ENCODE results near the gene RAB3IL1.

Gene RAB3IL1

GRCh38 chr11:61868571-61869428 is 48.6 kb downstream of the RAB3IL1 start:
- Histone ChIP-seq H3K4me1 (ENCODE audit: insufficient read depth, low read length) (no peaks in the 10 kb centered on the region; the same call in 1 of the 2 replicates), H3K4me3 (ENCODE audit: low read length) (no peak overlapping the region), H3K36me3 (ENCODE audit: insufficient read depth, low read depth, low read length) (peaks cover 28% of the 10 kb centered on the region), H3K9me3 (ENCODE audit: insufficient read depth, low read depth, low read length) (no peaks in the 10 kb centered on the region), H3K27ac (ENCODE audit: low read length) (no peak overlapping the region), H3K9ac (ENCODE audit: low read depth, low read length) (no peak overlapping the region), H3K27me3 (ENCODE audit: insufficient read depth, low read length) (peaks cover 15% of the 10 kb centered on the region)

GRCh38 chr11:61866958-61867343 is 50.4 kb downstream of the RAB3IL1 start:
- Histone ChIP-seq H3K4me3 (ENCODE audit: low read length) (no peak overlapping the region), H3K27me3 (ENCODE audit: insufficient read depth, low read length) (peaks cover 8% of the 10 kb centered on the region), H3K27ac (ENCODE audit: low read length) (no peak overlapping the region)

DNA sequence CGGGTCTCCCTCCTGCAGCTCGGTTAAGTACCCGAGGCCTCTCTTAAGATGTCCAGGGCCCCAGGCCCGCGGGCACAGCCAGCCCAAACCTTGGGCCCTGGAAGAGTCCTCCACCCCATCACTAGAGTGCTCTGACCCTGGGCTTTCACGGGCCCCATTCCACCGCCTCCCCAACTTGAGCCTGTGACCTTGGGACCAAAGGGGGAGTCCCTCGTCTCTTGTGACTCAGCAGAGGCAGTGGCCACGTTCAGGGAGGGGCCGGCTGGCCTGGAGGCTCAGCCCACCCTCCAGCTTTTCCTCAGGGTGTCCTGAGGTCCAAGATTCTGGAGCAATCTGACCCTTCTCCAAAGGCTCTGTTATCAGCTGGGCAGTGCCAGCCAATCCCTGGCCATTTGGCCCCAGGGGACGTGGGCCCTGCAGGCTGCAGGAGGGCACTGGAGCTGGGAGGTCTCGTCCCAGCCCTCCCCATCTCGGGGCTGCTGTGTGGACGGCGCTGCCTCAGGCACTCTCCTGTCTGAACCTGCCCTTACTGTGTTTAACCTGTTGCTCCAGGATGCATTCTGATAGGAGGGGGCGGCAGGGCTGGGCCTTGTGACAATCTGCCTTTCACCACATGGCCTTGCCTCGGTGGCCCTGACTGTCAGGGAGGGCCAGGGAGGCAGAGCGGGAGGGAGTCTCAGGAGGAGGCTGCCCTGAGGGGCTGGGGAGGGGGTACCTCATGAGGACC is 51.0 kb downstream of the RAB3IL1 start:
- no peaks in the 10 kb centered on the region for H3K9me3 ChIP-seq (ENCODE audit: insufficient read depth, low read depth, low read length)
- no peak overlapping the region for H3K27ac ChIP-seq (ENCODE audit: low read length)
- H3K4me1 ChIP-seq (ENCODE audit: insufficient read depth, low read length): no peaks in the 10 kb centered on the region; the same call in 1 of the 2 replicates
- peaks cover 2% of the 10 kb centered on the region for H3K27me3 ChIP-seq (ENCODE audit: insufficient read depth, low read length)
- no peak overlapping the region for H3K4me3 ChIP-seq (ENCODE audit: low read length)
- H3K36me3 ChIP-seq (ENCODE audit: insufficient read depth, low read depth, low read length): peaks cover 52% of the 10 kb centered on the region
- no peak overlapping the region for H3K9ac ChIP-seq (ENCODE audit: low read depth, low read length)

More at GRCh38 chr11:61866958-61867343, 50.4 kb downstream of the RAB3IL1 start:
- Histone ChIP-seq H3K4me1 (ENCODE audit: insufficient read depth, low read length) (no peaks in the 10 kb centered on the region; the same call in 1 of the 2 replicates), H3K9me3 (ENCODE audit: insufficient read depth, low read depth, low read length) (no peaks in the 10 kb centered on the region), H3K36me3 (ENCODE audit: insufficient read depth, low read depth, low read length) (peaks cover 47% of the 10 kb centered on the region), H3K9ac (ENCODE audit: low read depth, low read length) (no peak overlapping the region)

DNA sequence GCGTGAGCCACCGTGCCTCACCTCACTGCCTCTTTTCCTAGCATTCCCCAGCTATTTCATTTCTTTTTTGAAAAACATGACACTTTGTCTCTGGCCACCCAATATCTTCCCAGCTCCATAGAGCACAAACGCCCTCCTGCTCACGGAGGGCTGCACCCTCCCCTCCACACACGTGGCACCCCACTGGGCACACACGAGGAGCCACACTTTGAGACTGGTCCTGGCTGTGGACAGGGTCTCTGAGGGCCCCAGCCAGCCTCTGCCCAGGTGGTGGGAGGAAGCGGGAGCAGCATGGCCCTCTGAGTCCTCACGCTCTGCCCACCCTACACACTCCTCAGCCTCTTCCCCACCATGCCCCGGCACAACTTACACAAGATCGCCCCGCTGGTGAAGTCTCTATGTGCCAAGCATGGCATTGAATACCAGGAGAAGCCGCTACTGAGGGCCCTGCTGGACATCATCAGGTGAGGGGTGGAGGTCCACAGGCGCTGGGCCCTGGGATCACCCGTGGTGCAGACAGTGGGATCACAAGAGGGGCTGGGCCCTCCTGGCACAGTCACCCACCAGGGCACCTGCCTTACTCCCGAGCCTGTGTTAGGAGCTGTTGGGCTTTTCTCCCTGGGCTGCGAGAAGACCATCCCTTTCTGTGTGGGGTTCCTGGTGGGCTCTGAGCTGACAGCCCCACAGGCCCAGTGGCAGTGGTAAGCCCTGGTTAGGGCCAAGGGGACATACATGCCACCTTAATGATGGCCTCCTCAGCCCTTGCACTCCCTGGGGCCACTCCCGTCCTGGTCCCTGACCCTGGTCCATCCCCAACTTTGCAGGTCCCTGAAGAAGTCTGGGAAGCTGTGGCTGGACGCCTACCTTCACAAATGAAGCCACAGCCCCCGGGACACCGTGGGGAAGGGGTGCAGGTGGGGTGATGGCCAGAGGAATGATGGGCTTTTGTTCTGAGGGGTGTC is 52.3 kb downstream of the RAB3IL1 start:
- Histone ChIP-seq H3K36me3 (ENCODE audit: insufficient read depth, low read depth, low read length) (peaks cover 64% of the 10 kb centered on the region), H3K27me3 (ENCODE audit: insufficient read depth, low read length) (no peaks in the 10 kb centered on the region), H3K9ac (ENCODE audit: low read depth, low read length) (no peak overlapping the region), H3K27ac (ENCODE audit: low read length) (no peak overlapping the region), H3K4me1 (ENCODE audit: insufficient read depth, low read length) (no peaks in the 10 kb centered on the region), H3K4me3 (ENCODE audit: low read length) (no peak overlapping the region), H3K9me3 (ENCODE audit: insufficient read depth, low read depth, low read length) (no peaks in the 10 kb centered on the region)

GRCh38 chr11:61863548-61864081 is 53.8 kb downstream of the RAB3IL1 start:
- no peaks in the 10 kb centered on the region for H3K9me3 ChIP-seq (ENCODE audit: insufficient read depth, low read depth, low read length)
- H3K27ac ChIP-seq (ENCODE audit: low read length): no peak overlapping the region
- no peak overlapping the region for H3K9ac ChIP-seq (ENCODE audit: low read depth, low read length)
- H3K36me3 ChIP-seq (ENCODE audit: insufficient read depth, low read depth, low read length): peaks cover 79% of the 10 kb centered on the region
- H3K4me1 ChIP-seq (ENCODE audit: insufficient read depth, low read length): no peaks in the 10 kb centered on the region
- no peak overlapping the region for H3K4me3 ChIP-seq (ENCODE audit: low read length)
- no peaks in the 10 kb centered on the region for H3K27me3 ChIP-seq (ENCODE audit: insufficient read depth, low read length)

DNA sequence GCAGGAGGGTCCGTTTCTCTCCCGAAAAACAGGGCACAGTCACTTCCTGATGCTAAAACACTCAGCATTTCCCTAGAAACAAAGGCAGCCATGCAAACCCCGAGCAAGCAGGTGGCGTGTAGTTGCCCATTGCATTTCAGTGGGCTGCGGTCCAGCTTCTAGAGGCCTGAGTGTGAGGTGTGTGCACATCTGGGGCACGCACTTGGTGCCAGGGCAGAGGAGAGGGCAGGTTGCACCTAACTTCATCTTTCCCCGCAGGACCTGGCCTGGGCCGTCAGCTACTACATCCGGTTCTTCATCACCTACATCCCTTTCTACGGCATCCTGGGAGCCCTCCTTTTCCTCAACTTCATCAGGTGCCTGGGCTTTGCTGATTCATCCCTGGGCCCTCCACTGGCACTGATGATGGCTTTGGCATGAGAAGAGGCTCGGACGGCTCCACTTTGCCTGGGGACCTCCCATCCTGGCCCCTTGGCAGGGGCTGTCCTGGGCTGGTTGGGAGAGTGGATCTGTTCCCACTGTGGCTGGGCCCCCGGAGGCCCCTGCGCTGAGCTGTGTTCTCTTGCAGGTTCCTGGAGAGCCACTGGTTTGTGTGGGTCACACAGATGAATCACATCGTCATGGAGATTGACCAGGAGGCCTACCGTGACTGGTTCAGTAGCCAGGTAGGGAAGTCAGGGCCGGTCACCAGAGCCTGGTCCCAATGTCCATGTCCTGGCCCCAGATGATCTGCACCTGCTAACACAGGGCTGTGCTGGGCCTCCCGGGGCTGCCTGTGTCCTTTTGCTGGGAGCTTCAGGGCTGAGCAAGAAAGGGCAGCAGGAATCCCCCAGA is 54.4 kb downstream of the RAB3IL1 start:
- no peaks in the 10 kb centered on the region for H3K9me3 ChIP-seq (ENCODE audit: insufficient read depth, low read depth, low read length)
- H3K27me3 ChIP-seq (ENCODE audit: insufficient read depth, low read length): no peaks in the 10 kb centered on the region
- H3K4me1 ChIP-seq (ENCODE audit: insufficient read depth, low read length): no peaks in the 10 kb centered on the region
- no peak overlapping the region for H3K4me3 ChIP-seq (ENCODE audit: low read length)
- no peak overlapping the region for H3K27ac ChIP-seq (ENCODE audit: low read length)
- H3K36me3 ChIP-seq (ENCODE audit: insufficient read depth, low read depth, low read length): peaks cover 86% of the 10 kb centered on the region
- no peak overlapping the region for H3K9ac ChIP-seq (ENCODE audit: low read depth, low read length)

DNA sequence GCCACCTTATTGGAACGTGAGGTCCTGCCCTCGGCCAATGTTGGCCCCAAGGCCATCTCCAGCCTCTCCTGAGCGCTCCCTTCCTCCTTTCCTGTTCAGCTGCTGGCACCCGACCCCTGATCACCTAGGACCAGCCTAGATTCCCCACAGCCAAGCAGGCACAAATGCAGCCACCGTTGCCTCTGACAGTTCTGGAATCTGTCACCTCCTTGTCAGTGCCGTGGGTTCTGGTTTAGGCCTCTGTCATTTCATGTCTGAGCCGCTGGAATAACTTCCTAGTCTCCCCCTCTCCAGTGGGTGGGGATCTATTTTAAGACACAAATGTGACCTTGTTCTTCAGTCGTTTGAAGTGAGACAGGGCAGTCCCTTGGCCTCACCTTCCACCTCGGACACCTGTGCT is 55.7 kb downstream of the RAB3IL1 start:
- Histone ChIP-seq H3K36me3 (ENCODE audit: insufficient read depth, low read depth, low read length) (peaks cover 94% of the 10 kb centered on the region), H3K9me3 (ENCODE audit: insufficient read depth, low read depth, low read length) (no peaks in the 10 kb centered on the region), H3K9ac (ENCODE audit: low read depth, low read length) (no peak overlapping the region), H3K4me3 (ENCODE audit: low read length) (no peak overlapping the region), H3K27me3 (ENCODE audit: insufficient read depth, low read length) (no peaks in the 10 kb centered on the region), H3K27ac (ENCODE audit: low read length) (no peak overlapping the region), H3K4me1 (ENCODE audit: insufficient read depth, low read length) (no peaks in the 10 kb centered on the region)

GRCh38 chr11:61860054-61860903 is 57.1 kb downstream of the RAB3IL1 start:
- no peaks in the 10 kb centered on the region for H3K9me3 ChIP-seq (ENCODE audit: insufficient read depth, low read depth, low read length)

DNA sequence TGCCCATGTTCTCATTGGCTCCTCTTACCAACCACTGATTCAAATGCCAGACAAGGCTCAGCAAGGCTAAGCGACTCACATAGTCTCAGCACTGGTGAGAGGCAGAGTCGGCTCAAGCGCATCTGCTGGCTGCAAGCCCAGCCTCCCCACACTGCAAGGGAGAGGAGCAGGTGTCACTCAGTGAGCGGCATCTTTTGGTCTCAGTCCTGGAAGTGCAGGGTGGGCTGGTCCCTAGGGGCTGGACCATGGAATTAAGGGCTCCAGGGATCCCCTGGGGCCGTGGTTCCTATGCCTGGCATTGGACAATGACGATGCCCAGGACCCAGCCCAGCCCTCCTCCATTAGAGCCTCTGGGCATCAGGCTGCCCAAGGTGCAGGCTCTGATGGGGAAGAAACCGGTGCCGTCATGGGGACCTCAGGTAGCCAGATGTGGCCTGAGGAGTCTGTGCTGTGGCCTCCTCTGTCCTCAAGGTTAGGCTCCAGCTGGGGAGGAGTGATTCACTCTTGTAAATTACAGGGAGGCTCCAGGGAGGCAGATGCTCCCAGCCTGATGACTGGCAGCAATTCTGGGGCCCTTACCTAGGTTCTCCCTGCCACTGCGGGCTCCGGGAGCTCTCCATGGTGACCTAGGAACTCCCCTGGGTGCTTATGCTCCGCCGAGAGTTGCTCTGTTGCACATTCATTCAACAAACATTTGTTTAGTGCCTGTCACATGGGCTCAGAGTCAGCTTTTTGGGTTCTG is 61.3 kb downstream of the RAB3IL1 start:
- Histone ChIP-seq H3K4me3 (ENCODE audit: low read length) (no peak overlapping the region), H3K27me3 (ENCODE audit: insufficient read depth, low read length) (no peaks in the 10 kb centered on the region), H3K9ac (ENCODE audit: low read depth, low read length) (no peak overlapping the region), H3K36me3 (ENCODE audit: insufficient read depth, low read depth, low read length) (peaks cover 99% of the 10 kb centered on the region), H3K27ac (ENCODE audit: low read length) (no peak overlapping the region), H3K4me1 (ENCODE audit: insufficient read depth, low read length) (no peaks in the 10 kb centered on the region), H3K9me3 (ENCODE audit: insufficient read depth, low read depth, low read length) (no peaks in the 10 kb centered on the region)

More at GRCh38 chr11:61860054-61860903, 57.1 kb downstream of the RAB3IL1 start:
- no peak overlapping the region for H3K27ac ChIP-seq (ENCODE audit: low read length)
- no peak overlapping the region for H3K4me3 ChIP-seq (ENCODE audit: low read length)
- H3K9ac ChIP-seq (ENCODE audit: low read depth, low read length): no peak overlapping the region
- no peaks in the 10 kb centered on the region for H3K4me1 ChIP-seq (ENCODE audit: insufficient read depth, low read length)
- H3K36me3 ChIP-seq (ENCODE audit: insufficient read depth, low read depth, low read length): peaks cover 94% of the 10 kb centered on the region
- no peaks in the 10 kb centered on the region for H3K27me3 ChIP-seq (ENCODE audit: insufficient read depth, low read length)

Data from iPS-20b (cell line).